Endothelial cell of hepatic sinusoid (primary cell): ENCODE measurements around the gene PIGM.

Experiments
- in situ Hi-C: cut with HindIII; loops from 2 replicates; pipeline ENCODE4 v1.10.0; 2017; ENCODE audit warnings: low sequenced_read_pairs

The PIGM gene

DNA sequence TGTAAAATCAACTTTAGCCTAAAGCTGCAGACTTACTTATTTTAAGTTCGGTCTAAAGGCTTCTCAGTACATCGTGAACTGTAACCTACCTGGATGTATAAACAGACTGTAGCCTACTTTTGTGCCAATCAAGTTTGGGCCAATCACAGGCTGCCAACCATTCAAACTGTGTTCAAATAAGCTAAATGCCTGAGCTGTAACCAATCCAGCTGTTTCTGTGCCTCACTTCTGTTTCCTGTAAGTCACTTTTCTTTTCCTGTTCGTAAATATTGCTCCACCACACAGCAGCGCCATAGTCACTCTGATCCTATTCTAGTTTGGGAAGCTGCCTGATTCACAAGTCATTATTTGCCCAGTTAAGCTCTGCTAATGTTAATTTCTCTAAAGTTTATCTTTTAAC lies 40.3 kb downstream of the PIGM start:
- in situ Hi-C loops = no loop called here

DNA sequence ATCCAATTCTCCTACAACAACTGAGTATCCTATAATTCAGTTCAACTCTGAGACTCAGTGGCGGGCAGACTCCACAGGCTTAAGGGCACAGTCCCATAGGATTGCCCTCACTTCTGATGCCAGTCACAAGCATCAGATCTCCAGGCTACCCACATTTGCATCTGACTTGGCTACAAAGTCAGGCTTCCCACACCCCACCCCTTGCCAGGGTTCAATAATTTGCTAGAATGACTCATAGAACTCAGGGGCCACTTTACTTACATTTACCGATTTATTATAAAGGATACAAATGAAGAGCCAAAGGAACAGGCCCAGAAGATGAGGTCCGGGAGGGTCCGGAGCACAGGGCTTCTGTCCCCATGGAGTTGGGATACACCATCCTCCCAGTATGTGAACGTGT lies 41.8 kb downstream of the PIGM start:
- in situ Hi-C loops = no loop called here

DNA sequence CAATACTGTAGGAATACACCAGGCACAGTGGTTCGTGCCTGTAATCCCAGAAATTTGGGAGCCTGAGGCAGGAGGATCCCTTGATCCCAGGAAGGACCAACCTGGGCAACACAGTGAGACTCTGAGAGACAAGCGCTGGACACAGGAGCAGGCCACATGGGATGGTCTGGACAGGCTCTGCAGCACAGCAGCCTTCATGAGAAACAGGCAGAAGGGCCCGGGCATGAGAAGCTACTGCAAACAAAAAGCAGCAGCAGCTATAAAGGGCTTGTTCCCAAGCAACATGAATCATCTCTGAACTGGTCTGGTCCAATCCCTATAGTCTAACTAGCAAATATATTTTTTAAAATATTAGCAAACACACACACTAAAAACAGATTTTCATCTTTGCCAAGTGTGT lies 42.2 kb downstream of the PIGM start:
- in situ Hi-C loops = no loop called here

DNA sequence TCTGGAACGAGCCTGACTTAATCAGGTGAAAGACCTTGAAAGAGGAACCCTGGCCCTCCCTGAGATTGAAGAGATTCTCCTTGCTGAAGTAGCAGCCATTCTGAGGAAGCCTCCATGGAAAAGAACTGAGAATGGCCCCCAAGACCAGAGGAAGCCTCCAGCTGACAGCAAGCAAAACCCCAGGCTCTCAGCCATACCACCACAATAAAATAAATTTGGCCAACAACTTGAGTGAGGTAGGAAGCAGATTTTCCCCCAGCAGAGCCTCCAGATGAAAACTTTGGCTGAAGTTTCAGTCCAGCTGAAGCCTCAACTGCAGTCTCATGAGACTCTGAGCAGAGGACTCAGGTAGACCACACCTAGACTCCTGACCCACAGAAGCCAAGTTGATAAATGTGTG lies 43.8 kb downstream of the PIGM start:
- in situ Hi-C loops = no loop called here

DNA sequence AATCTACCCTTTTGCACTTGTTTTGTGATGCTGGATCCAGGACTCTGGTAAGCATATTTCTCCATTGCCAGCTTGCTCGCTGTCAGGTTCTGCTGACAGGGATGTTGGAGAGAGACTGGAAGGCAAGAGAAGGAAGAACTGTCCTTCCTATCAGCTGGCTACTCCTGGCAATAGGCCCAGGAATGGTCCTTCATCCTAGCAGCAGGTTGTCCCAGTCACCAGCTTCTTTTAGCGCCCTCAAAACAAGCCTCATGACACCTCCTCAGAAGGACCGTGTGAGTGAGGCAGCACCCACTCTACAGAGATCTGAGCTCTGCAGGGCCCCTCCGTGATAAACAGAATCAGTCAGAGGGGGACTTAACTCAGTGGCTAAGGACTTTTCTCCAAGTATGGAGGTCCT lies 44.6 kb downstream of the PIGM start:
- in situ Hi-C loops = no loop called here

DNA sequence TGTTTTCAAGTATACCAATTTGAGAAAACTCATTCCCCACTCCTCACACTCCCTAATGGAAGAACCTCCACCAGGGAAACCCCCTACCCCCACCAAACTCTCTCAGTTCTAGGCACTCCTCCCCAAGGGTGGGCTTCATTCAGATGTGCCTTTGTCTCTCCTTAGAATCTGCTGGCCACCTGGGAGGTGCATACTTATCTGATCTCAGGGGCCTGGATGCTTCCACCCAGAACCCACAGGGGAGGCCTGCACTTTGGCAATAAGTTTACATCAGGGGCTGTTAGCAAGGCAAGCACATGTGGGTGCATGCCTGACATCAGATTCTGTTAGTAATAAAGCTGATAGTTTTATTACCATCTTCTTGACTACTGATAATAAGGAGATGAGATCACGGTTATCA lies 45.3 kb downstream of the PIGM start:
- in situ Hi-C loops = no loop called here

DNA sequence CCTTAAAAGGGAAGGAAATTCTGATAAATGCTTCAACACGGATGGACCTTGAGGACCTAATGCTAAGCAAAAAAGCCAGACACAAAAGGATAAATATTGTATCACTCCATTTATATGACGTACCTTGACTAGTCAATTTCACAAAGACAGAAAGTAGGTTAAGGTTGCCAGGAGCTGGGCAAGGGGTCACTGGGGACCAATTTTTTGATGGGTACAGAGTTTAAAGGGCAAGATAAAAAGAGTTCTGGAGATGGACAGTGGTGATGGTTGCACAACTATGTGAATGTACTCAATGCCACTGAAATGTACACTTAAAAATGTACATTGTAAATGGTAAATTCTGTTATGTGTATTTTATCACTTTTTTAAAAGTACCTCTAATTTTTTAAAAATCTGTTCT lies 45.7 kb downstream of the PIGM start:
- in situ Hi-C loops = no loop called here

DNA sequence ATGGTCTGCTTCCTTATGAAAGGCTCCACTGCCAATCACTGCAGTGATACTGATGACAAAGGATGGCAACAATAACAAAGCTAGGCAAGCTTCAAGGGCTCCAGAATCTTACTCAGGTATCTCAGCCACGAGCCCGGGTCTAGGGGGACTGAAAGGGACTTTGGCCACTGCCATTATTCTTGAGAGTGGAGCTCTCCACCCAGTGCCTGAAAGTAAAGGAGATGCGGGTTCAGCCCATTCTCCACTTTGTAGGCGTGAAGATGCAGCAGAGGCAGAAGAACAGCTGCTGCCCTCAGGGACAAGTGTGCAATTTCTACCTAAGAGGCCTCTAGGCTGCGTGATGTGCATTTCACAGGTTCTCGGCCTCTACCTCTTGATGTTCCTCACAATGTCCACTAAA lies 46.3 kb downstream of the PIGM start:
- in situ Hi-C loops = no loop called here

DNA sequence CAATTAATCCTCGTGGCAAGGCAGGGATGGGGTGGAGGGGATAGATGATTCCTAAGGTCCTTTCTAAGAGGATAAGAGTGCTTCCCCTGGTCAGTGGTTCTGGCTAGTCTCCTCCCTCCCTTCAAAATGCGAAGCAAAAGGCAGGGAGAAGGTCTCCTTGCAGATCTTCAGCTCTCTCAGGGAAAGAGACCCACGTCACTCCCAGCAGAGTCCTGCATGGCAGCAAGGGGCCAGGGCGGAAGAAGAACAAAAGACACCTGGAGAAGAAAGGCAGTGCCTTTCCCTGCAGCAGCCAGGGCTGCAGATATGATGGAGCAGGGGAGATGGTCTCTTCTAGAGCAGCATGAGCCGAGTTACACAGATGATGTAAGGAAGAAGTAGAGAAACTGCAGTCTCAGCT lies 48.1 kb downstream of the PIGM start:
- in situ Hi-C loops = loop anchor here (5.0 kb wide), 1 partner anchor 36 kb away; the partner anchor contains the start of gene IGSF9

DNA sequence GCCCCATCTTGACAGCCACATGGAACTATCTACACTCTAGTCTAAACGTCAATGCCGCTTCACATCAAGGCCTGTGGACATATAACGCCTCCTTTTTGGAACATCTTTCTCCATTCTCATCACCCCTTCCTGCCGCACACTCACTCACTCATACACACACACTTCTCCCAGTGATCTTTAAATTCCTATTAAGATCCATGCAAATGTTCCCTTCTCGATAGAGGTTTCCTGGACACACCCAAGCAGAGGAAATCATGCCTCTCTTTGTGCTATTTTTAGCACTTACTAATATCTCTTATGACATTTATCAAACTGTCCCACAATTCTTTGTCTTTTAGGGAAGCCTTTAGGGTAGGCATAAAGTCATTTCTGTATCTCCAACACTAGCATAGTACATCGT lies 49.5 kb downstream of the PIGM start:
- in situ Hi-C loops = loop anchor here (5.0 kb wide), 1 partner anchor 35 kb away; the partner anchor contains the start of gene IGSF9

DNA sequence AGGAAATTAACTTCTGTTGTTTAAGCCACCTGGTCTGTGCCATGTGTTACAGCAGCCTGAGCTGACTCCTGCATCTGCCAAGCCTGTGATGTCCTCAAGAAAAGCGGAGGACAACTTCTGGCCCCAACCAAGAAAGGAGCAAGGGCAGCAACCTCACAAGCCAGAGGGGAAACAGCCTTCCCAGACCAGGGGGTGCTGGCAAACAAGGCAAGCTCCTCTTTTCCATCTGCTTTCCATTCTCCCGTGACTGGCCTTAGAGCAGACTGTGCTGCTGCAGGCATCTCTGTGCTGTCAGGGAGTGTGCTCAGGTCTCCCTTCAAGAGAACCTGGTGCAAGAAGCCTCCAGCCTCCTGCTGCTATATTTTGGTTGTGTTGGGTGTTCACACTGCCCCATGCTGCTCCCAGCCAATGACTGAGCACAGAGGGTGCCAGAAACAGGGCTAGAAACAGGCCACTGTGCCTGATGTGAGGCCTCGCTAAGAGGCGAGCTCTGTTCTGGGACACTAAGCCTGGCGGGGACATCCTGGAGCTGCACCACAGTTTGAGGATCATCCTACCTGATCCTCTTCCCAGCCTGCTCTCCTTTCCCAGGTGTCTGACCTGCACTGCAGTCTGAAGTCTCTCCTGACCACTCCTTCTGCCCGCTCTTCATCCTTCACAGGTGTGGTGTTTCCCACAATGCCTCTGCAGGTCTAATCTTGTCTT lies 50.3 kb downstream of the PIGM start:
- in situ Hi-C loops = loop anchor here (5.0 kb wide), 1 partner anchor 34 kb away; the partner anchor contains the start of gene IGSF9

DNA sequence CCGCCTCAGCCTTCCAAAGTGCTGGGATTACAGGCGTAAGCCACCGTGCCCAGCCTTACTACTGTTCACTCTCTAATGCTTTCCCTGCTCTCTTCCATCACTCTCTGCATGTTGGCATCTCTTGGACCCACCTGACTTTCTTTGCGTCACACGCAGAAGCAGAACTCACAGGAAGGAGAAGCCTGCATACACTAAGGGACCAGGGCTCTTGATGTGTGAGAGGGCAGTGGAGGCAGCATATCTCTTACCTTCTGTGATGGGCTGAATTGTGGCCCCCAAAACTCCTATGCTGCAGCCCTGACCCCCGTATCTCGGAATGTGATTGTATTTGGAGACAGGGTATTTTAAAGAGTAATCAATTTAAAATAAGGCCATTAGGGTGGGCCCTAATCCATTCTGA lies 51.0 kb downstream of the PIGM start:
- in situ Hi-C loops = loop anchor here (5.0 kb wide), 1 partner anchor 33 kb away; the partner anchor contains the start of gene IGSF9

DNA sequence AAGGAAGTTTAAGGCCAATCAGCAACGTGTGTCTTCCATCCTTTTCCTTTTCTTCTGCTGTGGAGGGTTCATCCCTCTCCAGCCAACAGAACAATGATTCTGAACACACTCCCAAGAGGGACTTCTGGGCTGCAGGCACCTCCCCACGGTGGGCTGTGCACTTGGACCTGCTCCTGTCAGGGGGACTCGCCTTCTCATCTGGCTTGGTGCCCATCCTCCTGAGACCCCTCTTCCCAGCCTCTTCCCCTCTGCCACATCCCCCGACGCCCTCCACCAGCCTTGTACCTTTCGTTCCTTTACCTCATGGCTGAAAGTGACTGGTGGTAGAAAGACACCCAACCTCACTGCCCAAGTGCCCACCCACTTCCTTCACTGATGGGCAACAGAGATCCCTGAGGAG lies 51.7 kb downstream of the PIGM start:
- in situ Hi-C loops = loop anchor here (5.0 kb wide), 1 partner anchor 33 kb away; the partner anchor contains the start of gene IGSF9

DNA sequence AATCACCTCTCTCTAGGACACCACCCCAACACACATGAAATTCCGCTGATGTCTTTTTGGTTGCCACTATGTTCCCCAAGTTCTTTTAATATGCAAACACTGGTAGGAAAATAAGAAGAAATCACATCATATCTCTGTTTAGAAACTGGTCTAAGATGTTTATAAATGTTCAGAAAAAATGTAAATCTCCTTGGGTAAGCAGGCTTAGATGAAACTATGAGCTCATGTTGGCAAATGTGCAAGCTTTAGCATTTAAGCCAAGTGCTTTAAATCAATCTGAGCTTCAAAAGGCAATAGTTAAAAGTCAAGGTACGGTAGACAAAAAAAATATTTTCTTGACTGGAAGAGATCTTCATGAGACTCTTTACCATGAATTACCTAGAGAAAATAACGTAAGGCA lies 52.5 kb downstream of the PIGM start:
- in situ Hi-C loops = no loop called here

DNA sequence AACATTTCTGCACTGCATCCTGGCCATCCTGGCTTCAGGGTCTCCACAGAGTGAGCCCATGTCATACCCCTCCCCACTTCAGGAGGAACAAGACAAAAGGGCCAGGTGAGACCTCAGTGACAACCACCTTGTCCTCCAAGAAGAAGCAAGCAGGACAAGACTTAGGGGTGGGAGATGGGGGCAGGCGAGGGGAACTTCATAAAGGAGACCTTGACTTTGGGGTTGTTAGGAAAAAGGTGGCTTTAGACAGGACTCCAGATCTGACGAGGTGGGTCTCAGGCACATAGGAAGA lies 53.7 kb downstream of the PIGM start:
- in situ Hi-C loops = no loop called here

DNA sequence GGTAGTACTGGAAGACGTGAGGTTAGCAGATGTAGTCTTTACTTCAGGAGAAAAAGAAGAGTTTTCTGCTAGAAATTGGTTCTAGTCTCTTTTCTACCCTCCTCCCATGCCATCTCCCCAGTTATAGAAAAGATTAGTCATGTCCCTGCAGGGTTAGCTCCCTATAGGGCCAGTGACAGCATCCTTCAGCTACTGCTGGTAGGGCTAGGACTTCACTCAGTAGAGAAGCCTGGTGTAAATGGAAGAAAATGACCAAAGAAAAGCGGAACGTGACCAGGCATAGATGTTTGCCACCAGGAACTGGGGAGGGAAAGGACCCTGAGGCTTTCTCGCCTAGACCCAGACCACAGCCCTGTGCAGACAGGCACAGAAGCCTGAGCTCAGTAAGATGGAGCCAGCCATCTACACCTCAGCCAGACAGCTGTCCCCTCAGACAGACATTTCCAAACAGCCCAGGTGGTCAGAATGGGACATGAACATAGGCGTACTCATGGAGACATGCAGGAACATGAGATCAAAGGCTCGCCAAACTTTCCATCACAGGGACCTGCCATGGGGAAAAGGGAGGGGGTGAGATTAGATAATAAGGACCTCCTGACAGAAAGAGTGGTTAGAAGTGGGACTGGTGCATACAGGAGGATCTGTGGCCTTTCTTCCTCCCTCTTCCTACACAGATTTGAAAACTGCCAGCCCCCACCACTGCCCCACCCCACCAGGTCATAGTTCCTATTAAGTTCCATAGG lies 54.3 kb downstream of the PIGM start:
- in situ Hi-C loops = no loop called here
